Neural progenitor cell (in vitro differentiated cells): Measurements from ENCODE around the gene PSG6. TPM values are rescaled to one million over a fixed set of nuclear protein-coding genes. Genes with fewer than 3 reads are reported as not detected.
"Not testable (repeated sequence)": the region's sequence is repeated elsewhere in the genome, so short reads cannot be mapped to it uniquely, and the experiment has no call there.

Experiments used
- DNase-seq: peaks from one replicate; pipeline ENCODE4 v3.0.0-alpha.2; 2016; ENCODE audit warnings: low spot score
- H2AFZ ChIP-seq: fragments of 200-600 bp; sonication (generic); replicated peaks from 2 replicates; pipeline ENCODE4 v1.6.1; 2016; ENCODE audit warnings: antibody characterized with exemption
- H3F3A ChIP-seq: fragments of 200-600 bp; sonication (generic); 2 replicates; pipeline ENCODE4 v1.6.1; 2016; ENCODE audit warnings: antibody characterized with exemption, low read depth
- H3K27ac ChIP-seq: fragments of 200-600 bp; sonication (generic); 2 replicates; pipeline ENCODE4 v1.5.1; 2016; ENCODE audit warnings: mild to moderate bottlenecking
- H3K27me3 ChIP-seq: fragments of 200-600 bp; sonication (generic); 2 replicates; pipeline ENCODE4 v1.6.1; 2016; ENCODE audit warnings: mild to moderate bottlenecking, moderate library complexity
- H3K36me3 ChIP-seq: fragments of 200-600 bp; sonication (generic); 2 replicates; pipeline ENCODE4 v1.5.1; 2016
- H3K4me1 ChIP-seq: fragments of 200-600 bp; sonication (generic); 2 replicates; pipeline ENCODE4 v1.6.1; 2016; ENCODE audit warnings: mixed run types
- H3K4me2 ChIP-seq: fragments of 200-600 bp; sonication (generic); 2 replicates; pipeline ENCODE4 v1.6.1; 2016
- H3K4me3 ChIP-seq: fragments of 200-600 bp; sonication (generic); 2 replicates; pipeline ENCODE4 v1.5.1; 2016
- H3K79me2 ChIP-seq: fragments of 200-600 bp; sonication (generic); 2 replicates; pipeline ENCODE4 v1.6.1; 2016; ENCODE audit warnings: low read depth
- H3K9ac ChIP-seq: fragments of 200-600 bp; sonication (generic); 2 replicates; pipeline ENCODE4 v1.6.1; 2016
- H3K9me3 ChIP-seq: fragments of 200-600 bp; sonication (generic); 2 replicates; pipeline ENCODE4 v1.5.1; 2016; ENCODE audit warnings: low read depth
- H4K20me1 ChIP-seq: fragments of 200-600 bp; sonication (generic); 2 replicates; pipeline ENCODE4 v1.6.1; 2016; ENCODE audit warnings: low read depth
- H3K27ac Mint-ChIP-seq: 3 replicates; pipeline ENCODE4 v1.8.0; 2021; ENCODE audit warnings: mixed read lengths
- H3K27me3 Mint-ChIP-seq: 2 replicates; pipeline ENCODE4 v1.8.0; 2022; ENCODE audit warnings: low read depth, mild to moderate bottlenecking, inconsistent platforms, moderate library complexity, mixed read lengths; ENCODE audit not compliant: insufficient read depth
- H3K36me3 Mint-ChIP-seq: 3 replicates; pipeline ENCODE4 v1.8.0; 2021; ENCODE audit warnings: mixed read lengths
- H3K4me1 Mint-ChIP-seq: 3 replicates; pipeline ENCODE4 v1.8.0; 2021; ENCODE audit warnings: mixed read lengths
- H3K4me3 Mint-ChIP-seq: 3 replicates; pipeline ENCODE4 v1.8.0; 2021; ENCODE audit warnings: mild to moderate bottlenecking, moderate library complexity, mixed read lengths
- H3K9me3 Mint-ChIP-seq: 3 replicates; pipeline ENCODE4 v1.8.0; 2020; ENCODE audit warnings: mixed read lengths
- CTCF ChIP-seq: fragments of 200-600 bp; sonication (generic); IDR thresholded peaks from 2 replicates; pipeline ENCODE4 v1.5.1; 2017; ENCODE audit warnings: antibody characterized with exemption, mild to moderate bottlenecking
- EZH2 ChIP-seq: fragments of 200-600 bp; sonication (generic); IDR thresholded peaks from 2 replicates; pipeline ENCODE4 v1.6.1; 2017; ENCODE audit warnings: antibody characterized with exemption, mild to moderate bottlenecking, moderate library complexity
- EZH2phosphoT487 ChIP-seq: fragments of 200-600 bp; sonication (generic); IDR thresholded peaks from 2 replicates; pipeline ENCODE4 v1.6.1; 2017; ENCODE audit warnings: antibody characterized with exemption
- total RNA-seq: library from RNA; depleted of rRNA; stranded (reverse); fragments of >200 nt; gene quantifications from 2 replicates; pipeline ENCODE4 v1.2.3, GENCODE V29; 2015; ENCODE audit warnings: low replicate concordance

The PSG6 gene
- not detected in 2 replicates for total RNA-seq

GRCh38 chr19:42917634-42918033, at the start of gene PSG6:
TSS of gene PSG6 (minus strand) at chr19:42917894. CDS start at chr19:42917792, 102 bp downstream.
- H3K4me3 ChIP-seq, H3K4me1 Mint-ChIP-seq, H4K20me1 ChIP-seq, H3K36me3 Mint-ChIP-seq, H3K79me2 ChIP-seq, H3K4me3 Mint-ChIP-seq, H3K4me1 ChIP-seq, H3K27ac Mint-ChIP-seq, H2AFZ ChIP-seq, H3K9me3 ChIP-seq, DNase-seq, H3K27ac ChIP-seq, H3K9ac ChIP-seq, H3K36me3 ChIP-seq, H3K27me3 Mint-ChIP-seq, H3K27me3 ChIP-seq, H3F3A ChIP-seq, H3K4me2 ChIP-seq: not testable (repeated sequence)
- peaks cover 51% of the 10 kb centered on the region for H3K9me3 Mint-ChIP-seq

GRCh38 chr19:42965176-42965575, 47.5 kb upstream of the PSG6 start:
- H3K4me2 ChIP-seq, result no peak overlapping the region
- H4K20me1 ChIP-seq, result no peaks in the 10 kb centered on the region
- no peak overlapping the region for H3K9ac ChIP-seq
- Mint-ChIP-seq H3K4me3 (no peak overlapping the region), H3K4me1 (no peaks in the 10 kb centered on the region), H3K27ac (no peak overlapping the region), H3K36me3 (no peaks in the 10 kb centered on the region), H3K9me3 (peaks cover 34% of the 10 kb centered on the region), H3K27me3 (no peaks in the 10 kb centered on the region)
- no peaks in the 10 kb centered on the region for H3K79me2 ChIP-seq
- no peak for DNase-seq
- no peak overlapping the region for H3K27ac ChIP-seq
- H3K9me3 ChIP-seq, result peaks cover 6% of the 10 kb centered on the region
- H3K4me1 ChIP-seq, result no peaks in the 10 kb centered on the region
- H3K36me3 ChIP-seq, result no peaks in the 10 kb centered on the region
- no peak overlapping the region for H2AFZ ChIP-seq
- no peak for TF ChIP-seq EZH2phosphoT487
- H3K27me3 ChIP-seq, result no peaks in the 10 kb centered on the region
- H3K4me3 ChIP-seq, result no peak overlapping the region
- no peaks in the 10 kb centered on the region for H3F3A ChIP-seq

GRCh38 chr19:42961119-42961518, 43.4 kb upstream of the PSG6 start:
- peaks cover 33% of the 10 kb centered on the region for H3K9me3 Mint-ChIP-seq

GRCh38 chr19:42952126-42952525, 34.4 kb upstream of the PSG6 start:
- H3K9ac ChIP-seq, H3K79me2 ChIP-seq, H3K4me1 Mint-ChIP-seq, H3K27ac Mint-ChIP-seq, H3K9me3 ChIP-seq, H3F3A ChIP-seq, H3K36me3 ChIP-seq, H2AFZ ChIP-seq, H3K4me3 ChIP-seq, H3K4me3 Mint-ChIP-seq, H3K27me3 Mint-ChIP-seq, DNase-seq, H3K4me1 ChIP-seq, H3K27me3 ChIP-seq, H3K36me3 Mint-ChIP-seq, H3K4me2 ChIP-seq, H3K27ac ChIP-seq, H4K20me1 ChIP-seq: not testable (repeated sequence)
- H3K9me3 Mint-ChIP-seq, result peaks cover 20% of the 10 kb centered on the region

More at GRCh38 chr19:42961119-42961518, 43.4 kb upstream of the PSG6 start:
- Mint-ChIP-seq H3K27me3 (no peaks in the 10 kb centered on the region), H3K4me1 (no peaks in the 10 kb centered on the region), H3K36me3 (no peaks in the 10 kb centered on the region), H3K27ac (no peak overlapping the region), H3K4me3 (no peak overlapping the region)
- H3K9ac ChIP-seq, result no peak overlapping the region
- H4K20me1 ChIP-seq, result no peaks in the 10 kb centered on the region
- DNase-seq, result no peak
- no peak overlapping the region for H2AFZ ChIP-seq
- no peaks in the 10 kb centered on the region for H3K4me1 ChIP-seq
- H3K36me3 ChIP-seq, result no peaks in the 10 kb centered on the region
- no peaks in the 10 kb centered on the region for H3K79me2 ChIP-seq
- H3K27ac ChIP-seq, result no peak overlapping the region
- no peaks in the 10 kb centered on the region for H3F3A ChIP-seq
- peaks cover 6% of the 10 kb centered on the region for H3K9me3 ChIP-seq
- no peak overlapping the region for H3K4me2 ChIP-seq
- no peak overlapping the region for H3K4me3 ChIP-seq
- no peaks in the 10 kb centered on the region for H3K27me3 ChIP-seq
- TF ChIP-seq CTCF (no peak), EZH2 (no peak), EZH2phosphoT487 (no peak)

- not testable (repeated sequence) for H3K9me3 ChIP-seq, H3K4me3 ChIP-seq, H3K27me3 ChIP-seq, H2AFZ ChIP-seq, DNase-seq, H3K27ac ChIP-seq, H3K9ac ChIP-seq, H3K36me3 ChIP-seq, H3K4me1 ChIP-seq, H3F3A ChIP-seq, H3K4me2 ChIP-seq, H3K79me2 ChIP-seq, H3K27me3 Mint-ChIP-seq, H3K4me1 Mint-ChIP-seq, H3K4me3 Mint-ChIP-seq, H3K36me3 Mint-ChIP-seq, H4K20me1 ChIP-seq, H3K27ac Mint-ChIP-seq
- peaks cover 19% of the 10 kb centered on the region for H3K9me3 Mint-ChIP-seq
Measured at GRCh38 chr19:42951476-42951875, 33.8 kb upstream of the PSG6 start.
